Esophagus (tissue), 2 donors: Measurements from ENCODE around the gene UBE2D1. TPM values are rescaled to one million over a fixed set of nuclear protein-coding genes. Genes with fewer than 3 reads are reported as not detected.

Experiments
- H3K27ac ChIP-seq, 2 donors: one replicate each; pipeline ENCODE4 v1.5.1; 2013; ENCODE audit warnings: low read depth in 2 of 2, mild to moderate bottlenecking in 2 of 2, inconsistent platforms in 1 of 2, low read length in 1 of 2, moderate library complexity in 1 of 2
- H3K27me3 ChIP-seq, 2 donors: one replicate each; pipeline ENCODE4 v1.6.1; 2013; ENCODE audit warnings: low read length in 2 of 2, control low read depth in 1 of 2, mild to moderate bottlenecking in 1 of 2; ENCODE audit not compliant: insufficient read depth in 2 of 2, control insufficient read depth in 1 of 2
- H3K36me3 ChIP-seq, 2 donors: one replicate each; pipeline ENCODE4 v1.6.1; 2013; ENCODE audit warnings: low read length in 1 of 2; ENCODE audit not compliant: control insufficient read depth in 2 of 2, insufficient read depth in 2 of 2
- H3K4me1 ChIP-seq, 2 donors: one replicate each; pipeline ENCODE4 v1.6.1; 2013; ENCODE audit warnings: low read length in 1 of 2; ENCODE audit not compliant: control insufficient read depth in 2 of 2, insufficient read depth in 2 of 2
- H3K4me3 ChIP-seq, 2 donors: one replicate each; pipeline ENCODE4 v1.5.1; 2013; ENCODE audit warnings: low read length in 2 of 2, mild to moderate bottlenecking in 2 of 2, low read depth in 1 of 2, moderate library complexity in 1 of 2
- H3K9me3 ChIP-seq, 2 donors: one replicate each; pipeline ENCODE4 v1.6.1; 2013; ENCODE audit warnings: mild to moderate bottlenecking in 2 of 2, low read depth in 1 of 2, low read length in 1 of 2, moderate library complexity in 1 of 2; ENCODE audit not compliant: control insufficient read depth in 2 of 2, insufficient read depth in 1 of 2
- WGBS, 2 donors: extraction: QIAGEN DNeasy Blood & Tissue Kit; methylation state at CpG; one replicate each; pipeline ENCODE4 v1.1.7; 2013; 5-methylcytosine and 5-hydroxymethylcytosine counted together
- polyA plus RNA-seq, 2 donors: library from polyadenylated mRNA; stranded (reverse); fragments of 200-250 nt; gene quantifications; one replicate each; pipeline ENCODE4 v1.2.3, GENCODE V29; 2013
- donor health status: healthy with polysubstance abuse.
- donor health status: Bipolar disorder and iron deficiency.

UBE2D1 gene
- polyA plus RNA-seq, 2 donors, result 7.8 to 10.9 TPM

- 68 to 76% methylated on average over 2 of the region's 2 CpGs for WGBS, 2 donors
- Histone ChIP-seq H3K27me3 (no peaks in the 10 kb centered on the region), H3K4me1 (no peaks in the 10 kb centered on the region), H3K27ac (no peak overlapping the region), H3K36me3 (peaks cover 0 to 3% of the 10 kb centered on the region in 2 donors), H3K9me3 (no peaks in the 10 kb centered on the region), H3K4me3 (no peak overlapping the region)
Measured at GRCh38 chr10:58393317-58393716, 58.5 kb downstream of the UBE2D1 start.

GRCh38 chr10:58394471-58394870 lies 59.7 kb downstream of the UBE2D1 start:
- no peak overlapping the region for H3K4me3 ChIP-seq
- H3K27ac ChIP-seq, result no peak overlapping the region
- no peaks in the 10 kb centered on the region for H3K9me3 ChIP-seq
- no peaks in the 10 kb centered on the region for H3K4me1 ChIP-seq
- no peaks in the 10 kb centered on the region for H3K27me3 ChIP-seq
- peaks cover 0 to 2% of the 10 kb centered on the region in 2 donors for H3K36me3 ChIP-seq

- Histone ChIP-seq H3K36me3 (no peaks in the 10 kb centered on the region), H3K4me3 (no peak overlapping the region), H3K27me3 (no peaks in the 10 kb centered on the region), H3K4me1 (no peaks in the 10 kb centered on the region), H3K27ac (no peak overlapping the region), H3K9me3 (no peaks in the 10 kb centered on the region)
Measured at GRCh38 chr10:58396057-58396456, 61.3 kb downstream of the UBE2D1 start.

DNA sequence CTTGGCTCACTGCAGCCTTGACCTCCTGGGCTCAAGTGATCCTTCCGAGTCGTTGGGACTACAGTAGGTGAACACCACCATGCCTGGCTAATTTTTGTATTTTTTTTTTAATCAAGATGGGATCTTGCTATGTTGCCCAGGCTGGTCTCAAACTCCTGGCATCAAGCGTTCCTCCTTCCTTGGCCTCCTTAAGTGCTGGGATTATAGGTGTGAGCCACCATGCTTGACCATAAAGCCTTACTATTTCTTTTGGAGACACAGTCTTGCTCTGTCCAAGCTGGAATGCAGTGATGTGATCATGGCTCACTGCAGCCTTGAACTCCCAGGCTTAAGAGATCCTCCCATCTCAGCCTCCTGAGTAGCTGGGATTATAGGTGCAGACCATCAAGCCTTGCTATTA lies 63.0 kb downstream of the UBE2D1 start:
- no peaks in the 10 kb centered on the region for H3K4me1 ChIP-seq
- 95 to 96% methylated on average over 3 of the region's 3 CpGs for WGBS, 2 donors
- H3K9me3 ChIP-seq, result no peaks in the 10 kb centered on the region
- no peaks in the 10 kb centered on the region for H3K27me3 ChIP-seq
- H3K36me3 ChIP-seq, result no peaks in the 10 kb centered on the region
- H3K4me3 ChIP-seq, result no peak overlapping the region
- no peak overlapping the region for H3K27ac ChIP-seq

DNA sequence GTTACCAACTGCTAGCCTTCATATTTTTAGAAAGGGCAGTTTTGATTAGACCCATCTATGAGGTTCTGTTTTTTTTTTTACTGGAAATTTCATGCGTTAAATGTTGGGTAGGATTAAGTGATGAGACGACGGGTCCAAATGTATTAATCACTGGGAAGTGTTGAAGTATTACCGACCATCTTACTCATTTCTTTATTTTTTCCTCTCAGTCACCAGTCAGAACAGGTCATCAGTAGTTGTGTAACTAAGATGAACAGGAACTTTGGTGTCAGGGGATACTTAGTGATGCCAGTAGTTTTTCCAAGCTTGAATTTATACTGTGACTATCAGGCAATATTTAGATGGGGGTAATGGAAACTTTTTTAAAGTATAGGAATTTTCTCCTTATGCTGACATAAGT lies 64.6 kb downstream of the UBE2D1 start:
- no peak overlapping the region for H3K27ac ChIP-seq
- WGBS, 2 donors, result 74 to 83% methylated on average over 4 of the region's 4 CpGs
- H3K36me3 ChIP-seq, result no peaks in the 10 kb centered on the region

DNA sequence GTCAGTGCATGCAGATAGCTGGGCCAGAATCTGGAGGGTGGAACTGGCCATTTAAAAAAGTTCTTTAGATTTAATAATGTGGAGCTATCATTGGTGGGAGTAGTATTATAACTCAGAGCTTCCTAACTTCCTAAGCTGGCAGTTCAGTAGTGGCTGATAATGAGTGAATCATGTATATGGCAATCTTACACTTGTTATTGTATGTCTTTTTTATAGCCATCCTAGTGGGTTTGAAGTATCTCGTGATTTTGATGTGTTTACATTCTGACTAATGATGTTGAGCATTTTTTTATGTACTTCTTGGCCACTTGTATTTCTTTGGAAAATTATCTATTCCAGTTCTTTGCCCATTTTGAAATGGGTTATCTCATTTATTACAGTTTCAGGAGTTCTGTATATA lies 65.8 kb downstream of the UBE2D1 start:
- WGBS, 2 donors, result 39 to 52% methylated on average over 1 of the region's 1 CpG
- H3K36me3 ChIP-seq, result no peaks in the 10 kb centered on the region
- no peaks in the 10 kb centered on the region for H3K9me3 ChIP-seq
- no peak overlapping the region for H3K4me3 ChIP-seq
- no peak overlapping the region for H3K27ac ChIP-seq
- H3K4me1 ChIP-seq, result no peaks in the 10 kb centered on the region
- no peaks in the 10 kb centered on the region for H3K27me3 ChIP-seq

More for the DNA sequence above, 64.6 kb downstream of the UBE2D1 start:
- no peaks in the 10 kb centered on the region for H3K27me3 ChIP-seq
- no peak overlapping the region for H3K4me3 ChIP-seq
- no peaks in the 10 kb centered on the region for H3K4me1 ChIP-seq
- no peaks in the 10 kb centered on the region for H3K9me3 ChIP-seq

DNA sequence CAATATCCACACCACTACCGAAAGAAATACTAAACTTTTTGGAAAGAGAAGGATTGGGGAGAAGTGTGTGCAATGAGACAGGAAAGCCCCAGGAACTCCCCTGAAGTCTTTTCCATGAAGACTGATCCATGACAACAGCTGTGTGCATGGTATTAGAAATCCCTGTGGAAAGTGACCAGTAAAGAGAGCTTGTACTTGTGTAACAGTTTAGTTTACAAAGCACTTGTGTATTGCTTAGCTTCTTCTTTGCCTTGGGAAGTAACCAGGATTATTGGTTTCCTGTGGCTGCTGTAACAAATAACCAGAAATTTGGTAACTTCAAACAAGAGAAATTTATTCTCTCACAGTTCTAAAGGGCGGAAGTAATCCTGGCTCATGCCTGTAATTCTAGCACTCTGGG lies 69.2 kb downstream of the UBE2D1 start:
- WGBS, 2 donors, result 93 to 94% methylated on average over 2 of the region's 2 CpGs
- no peaks in the 10 kb centered on the region for H3K9me3 ChIP-seq
- no peak overlapping the region for H3K4me3 ChIP-seq
- no peaks in the 10 kb centered on the region for H3K27me3 ChIP-seq
- H3K27ac ChIP-seq, result no peak overlapping the region
- no peaks in the 10 kb centered on the region for H3K36me3 ChIP-seq
- no peaks in the 10 kb centered on the region for H3K4me1 ChIP-seq

DNA sequence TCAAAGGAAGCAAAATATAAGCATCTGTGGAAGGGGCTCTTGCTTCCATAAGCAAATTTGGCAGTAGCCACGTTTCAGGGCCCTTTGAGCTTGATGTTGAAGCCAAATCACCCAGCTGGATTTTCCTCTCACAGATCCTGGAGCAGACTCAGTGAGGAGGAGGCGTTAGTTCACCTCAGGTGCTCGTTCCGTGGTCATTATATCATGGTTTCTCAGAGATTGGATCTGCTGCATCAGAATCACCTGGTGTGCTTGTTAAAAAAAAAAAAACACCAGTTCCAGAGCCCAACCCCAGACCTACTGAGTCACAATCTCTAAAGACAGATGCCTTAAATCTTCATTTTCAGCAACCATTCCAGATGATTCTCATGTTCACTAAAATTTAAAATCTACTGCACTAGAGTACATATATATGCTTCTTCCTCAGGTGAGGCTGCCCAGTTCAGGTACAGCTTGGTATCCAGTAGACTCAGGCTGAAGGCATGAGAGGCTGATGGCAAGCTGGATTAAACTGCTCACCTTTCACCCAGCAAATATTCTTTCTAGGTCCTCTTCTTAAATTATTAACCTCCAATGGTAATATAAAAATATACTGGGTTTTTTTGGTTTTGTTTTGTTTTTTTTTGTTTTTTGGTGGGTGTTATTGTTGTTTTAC lies 75.3 kb downstream of the UBE2D1 start:
- no peak overlapping the region for H3K4me3 ChIP-seq
- H3K36me3 ChIP-seq, result no peaks in the 10 kb centered on the region
- H3K27ac ChIP-seq, result no peak overlapping the region
- H3K27me3 ChIP-seq, result no peaks in the 10 kb centered on the region
- no peaks in the 10 kb centered on the region for H3K9me3 ChIP-seq
- H3K4me1 ChIP-seq, result no peaks in the 10 kb centered on the region
- 46 to 64% methylated on average over 4 of the region's 4 CpGs for WGBS, 2 donors

DNA sequence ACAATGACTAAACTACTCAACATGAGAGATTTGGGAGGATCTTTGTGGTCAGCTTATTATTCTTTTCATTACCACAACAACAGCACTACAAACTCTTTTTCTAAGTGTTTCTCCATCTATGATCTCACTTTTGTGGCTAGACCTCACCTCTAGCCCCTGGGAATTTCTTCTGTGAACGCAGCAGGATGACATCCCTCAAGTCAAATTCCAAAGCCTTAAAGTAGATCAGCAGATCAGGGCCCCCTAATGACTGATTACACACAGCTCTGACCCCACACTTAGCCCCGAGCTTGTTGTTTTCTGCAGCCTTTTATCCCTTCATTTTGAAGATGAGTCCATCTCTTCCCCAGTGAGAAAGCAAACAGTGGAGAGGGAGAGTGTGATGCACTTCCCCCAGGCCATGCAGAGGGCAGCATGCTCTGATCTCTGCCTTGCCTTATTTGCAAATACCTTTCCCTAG lies 77.7 kb downstream of the UBE2D1 start:
- H3K4me1 ChIP-seq, result no peaks in the 10 kb centered on the region
- no peak overlapping the region for H3K4me3 ChIP-seq
- WGBS, 2 donors, result 38 to 41% methylated on average over 2 of the region's 2 CpGs
- no peaks in the 10 kb centered on the region for H3K36me3 ChIP-seq
- H3K27me3 ChIP-seq, result no peaks in the 10 kb centered on the region
- no peaks in the 10 kb centered on the region for H3K9me3 ChIP-seq
- no peak overlapping the region for H3K27ac ChIP-seq

DNA sequence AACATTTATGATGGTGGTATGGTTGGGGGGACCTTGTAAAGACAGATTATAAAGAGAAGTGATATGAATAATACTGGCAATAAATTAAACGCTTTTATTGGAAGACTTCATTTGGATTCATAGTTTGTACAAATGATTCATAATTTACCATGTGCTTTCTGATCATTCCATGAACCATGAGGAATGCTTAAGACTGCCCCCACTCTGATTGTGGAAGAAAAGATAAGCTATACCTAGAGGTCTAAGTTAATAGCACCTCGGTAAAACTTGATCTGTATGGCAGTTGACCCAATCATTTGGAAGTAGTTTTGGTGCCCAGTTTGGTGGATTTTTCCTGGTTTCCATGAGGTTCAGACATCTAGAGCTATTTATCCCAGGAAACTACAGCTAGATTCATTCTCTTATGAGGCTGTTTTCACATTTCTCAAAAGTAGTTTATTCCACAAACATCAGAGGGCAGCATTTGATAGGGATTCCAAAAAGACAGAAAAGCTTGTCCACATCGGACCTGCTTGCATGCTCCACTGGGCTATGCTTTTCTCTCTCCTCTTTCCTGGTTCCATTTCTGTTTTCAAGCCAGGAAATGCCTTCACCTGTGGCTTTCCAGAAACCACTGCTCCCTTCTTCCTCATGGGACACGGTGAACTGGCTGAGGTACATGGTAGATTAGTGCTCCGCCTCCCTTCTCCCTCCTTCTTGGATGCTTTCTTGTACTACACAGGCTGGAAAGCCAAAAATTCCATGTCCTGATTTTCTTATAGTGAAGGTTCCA lies 79.7 kb downstream of the UBE2D1 start:
- H3K4me3 ChIP-seq, result no peak overlapping the region
- H3K9me3 ChIP-seq, result no peaks in the 10 kb centered on the region
- H3K27me3 ChIP-seq, result no peaks in the 10 kb centered on the region
- no peaks in the 10 kb centered on the region for H3K4me1 ChIP-seq
- H3K36me3 ChIP-seq, result no peaks in the 10 kb centered on the region
- H3K27ac ChIP-seq, result no peak overlapping the region
- WGBS, 2 donors, result 43 to 46% methylated on average over 5 of the region's 5 CpGs
